Suprapubic skin (tissue), 3 donors: Measurements from ENCODE around the gene TNFRSF14.

ENCODE experiments used
- CTCF ChIP-seq, 2 donors: fragments of 200-600 bp in 1 of 2; fragments of 450-650 bp in 1 of 2; sonication (generic) in 1 of 2; IDR thresholded peaks; one replicate each; pipeline ENCODE4 v1.5.1; 2016 to 2019; ENCODE audit warnings: antibody characterized with exemption in 2 of 2, mild to moderate bottlenecking in 1 of 2, moderate library complexity in 1 of 2
- POLR2A ChIP-seq, 2 donors: fragments of 450-650 bp; IDR thresholded peaks; one replicate each; pipeline ENCODE4 v1.6.1; 2017; ENCODE audit warnings: antibody characterized with exemption in 2 of 2, mild to moderate bottlenecking in 2 of 2, moderate library complexity in 2 of 2

GRCh38 chr1:2564006-2564814 lies 8.0 kb downstream of the TNFRSF14 start:
- TF ChIP-seq CTCF (IDR thresholded peaks at IDR 0.05) (no peak), POLR2A (IDR thresholded peaks at IDR 0.05) (no peak)
